Endothelial cell of umbilical vein (primary cell): ENCODE measurements around the gene TPR. TPM values are rescaled to one million over a fixed set of nuclear protein-coding genes. Genes with fewer than 3 reads are reported as not detected.

Experiments
- BruUV-seq: library from RNA; stranded (reverse); fragments of 400-500 nt; replicated peaks from 2 replicates; lab custom pipeline; 2021; lab: Mats Ljungman, UMichigan
- CTCF ChIA-PET: fragments of 300-600, 350-600 bp; sonication (Branson Sonifier 250); formaldehyde crosslinking; loops from one replicate; lab custom pipeline; 2021; ENCODE audit warnings: antibody characterized with exemption, inconsistent platforms; lab: Charles Lee
- POLR2A ChIA-PET: fragments of 300-600, 350-600 bp; sonication (Branson Sonifier 250); formaldehyde crosslinking; loops from one replicate; lab custom pipeline; 2021; ENCODE audit warnings: antibody characterized with exemption, inconsistent platforms; lab: Charles Lee
- DNase-seq: peaks from one replicate; pipeline ENCODE4 v3.0.0-alpha.2; 2011; ENCODE audit warnings: low read depth, low spot score
- FAIRE-seq: peaks from 2 replicates; lab custom pipeline; 2011; peaks lifted over from hg19 to GRCh38; lab: Jason Lieb, UNC
- H2AFZ ChIP-seq: 2 replicates; pipeline ENCODE4 v1.6.0; 2012; ENCODE audit warnings: low read depth, low read length, control low read depth, inconsistent platforms
- H3K27ac ChIP-seq: 2 replicates; pipeline ENCODE4 v1.5.1; 2011; ENCODE audit warnings: low read depth, mild to moderate bottlenecking, control low read depth, low read length, moderate library complexity; ENCODE audit not compliant: insufficient read depth
- H3K27me3 ChIP-seq, 2 experiments: 2 replicates each; pipeline versions ENCODE4 v1.6.0 to v1.6.1; 2011; ENCODE audit warnings: low read length in 2 of 2, mixed read lengths in 1 of 2; ENCODE audit not compliant: control insufficient read depth in 2 of 2, insufficient read depth in 2 of 2
- H3K36me3 ChIP-seq, 2 experiments: 2 replicates in 1 of 2; 3 replicates in 1 of 2; pipeline ENCODE4 v1.5.1; 2011; ENCODE audit warnings: low read length in 2 of 2, mild to moderate bottlenecking in 1 of 2, moderate library complexity in 1 of 2; ENCODE audit not compliant: control insufficient read depth in 2 of 2, insufficient read depth in 2 of 2; ENCODE audit errors: extremely low read depth in 1 of 2
- H3K4me1 ChIP-seq: 3 replicates; pipeline ENCODE4 v1.5.1; 2011; ENCODE audit warnings: mild to moderate bottlenecking, low read length; ENCODE audit not compliant: control insufficient read depth, insufficient read depth; ENCODE audit errors: extremely low read depth
- H3K4me2 ChIP-seq: 2 replicates; pipeline ENCODE4 v1.6.1; 2011; ENCODE audit warnings: low read length, control low read depth, mixed read lengths; ENCODE audit not compliant: insufficient read depth
- H3K4me3 ChIP-seq, 3 experiments: fragments of 200-600 bp in 1 of 3; sonication (generic), shearing (Covaris generic) in 1 of 3; replicated peaks in 1 of 3; 2 replicates each; pipeline ENCODE4 v1.5.1; 2011 to 2016; ENCODE audit warnings: control low read depth in 3 of 3, low read length in 3 of 3, mild to moderate bottlenecking in 2 of 3, inconsistent platforms in 1 of 3, low read depth in 1 of 3, moderate library complexity in 1 of 3; ENCODE audit not compliant: insufficient read depth in 1 of 3
- H3K79me2 ChIP-seq: 2 replicates; pipeline ENCODE4 v1.6.0; 2012; ENCODE audit warnings: low read length, inconsistent platforms; ENCODE audit not compliant: control insufficient read depth, insufficient read depth
- H3K9ac ChIP-seq: replicated peaks from 2 replicates; pipeline ENCODE3; 2011; ENCODE audit warnings: low read length, control low read depth; ENCODE audit not compliant: insufficient read depth; ENCODE audit errors: extremely low read depth
- H3K9me1 ChIP-seq: replicated peaks from 3 replicates; pipeline ENCODE4 v1.6.0; 2011; ENCODE audit warnings: mild to moderate bottlenecking, low read length; ENCODE audit not compliant: control insufficient read depth, insufficient read depth; ENCODE audit errors: extremely low read depth
- H3K9me3 ChIP-seq: replicated peaks from 2 replicates; pipeline ENCODE4 v1.5.1; 2012; ENCODE audit warnings: low read length, inconsistent platforms; ENCODE audit not compliant: control insufficient read depth, insufficient read depth
- H4K20me1 ChIP-seq: replicated peaks from 2 replicates; pipeline ENCODE3; 2011; ENCODE audit warnings: mild to moderate bottlenecking, low read length; ENCODE audit not compliant: control insufficient read depth, insufficient read depth; ENCODE audit errors: extremely low read depth
- CTCF ChIP-seq, 2 donors: IDR thresholded peaks; 1 replicate in 1 of 2; 2 replicates in 1 of 2; pipeline ENCODE4 v1.5.1; 2011; ENCODE audit warnings: low read length in 2 of 2, mild to moderate bottlenecking in 2 of 2, moderate library complexity in 2 of 2, control low read depth in 1 of 2, inconsistent platforms in 1 of 2, low read depth in 1 of 2; ENCODE audit not compliant: insufficient read depth in 1 of 2; ENCODE audit errors: extremely low read depth in 1 of 2
- EZH2 ChIP-seq: IDR thresholded peaks from 2 replicates; pipeline ENCODE4 v1.6.1; 2012; ENCODE audit warnings: borderline replicate concordance, low read depth, mild to moderate bottlenecking, moderate library complexity, low read length, inconsistent platforms; ENCODE audit not compliant: severe bottlenecking
- FOS ChIP-seq: IDR thresholded peaks from 2 replicates; pipeline ENCODE4 v1.6.1; 2011; ENCODE audit warnings: mild to moderate bottlenecking, low read length, moderate library complexity, borderline replicate concordance; ENCODE audit not compliant: insufficient read depth
- GATA2 ChIP-seq: IDR thresholded peaks from 2 replicates; pipeline ENCODE4 v1.7.0; 2011; ENCODE audit warnings: low read depth, mild to moderate bottlenecking, moderate library complexity, mixed read lengths, low read length; ENCODE audit not compliant: insufficient read length, insufficient read depth
- JUN ChIP-seq: IDR thresholded peaks from 2 replicates; pipeline ENCODE4 v1.6.1; 2011; ENCODE audit warnings: borderline replicate concordance, low read depth; ENCODE audit not compliant: insufficient read length, insufficient read depth
- MAX ChIP-seq: IDR thresholded peaks from 2 replicates; pipeline ENCODE4 v1.6.1; 2011; ENCODE audit not compliant: insufficient read depth, insufficient read length
- MYC ChIP-seq: IDR thresholded peaks from one replicate; pipeline ENCODE4 v1.6.1; 2011; ENCODE audit warnings: mild to moderate bottlenecking, low read depth, low read length
- POLR2A ChIP-seq: IDR thresholded peaks from 2 replicates; pipeline ENCODE4 v1.6.1; 2012; ENCODE audit warnings: low read depth, mild to moderate bottlenecking, control low read depth, low read length
- POLR2AphosphoS5 ChIP-seq: IDR thresholded peaks from 2 replicates; pipeline ENCODE4 v1.6.1; 2012; ENCODE audit warnings: low read depth, mild to moderate bottlenecking, control low read depth, low read length, moderate library complexity; ENCODE audit not compliant: insufficient read depth
- dilution Hi-C: fragments of 300-500 bp; cut with MboI; formaldehyde crosslinking; loops from one replicate; pipeline ENCODE4 v1.15.0; 2019; ENCODE audit warnings: low sequenced_read_pairs; ENCODE audit not compliant: extremely low pct_ligation_motif_present
- intact Hi-C: fragments of 100-400 bp; cut with micrococcal nuclease; formaldehyde crosslinking; loops from one replicate; pipeline ENCODE4 v1.10.0; 2022
- polyA plus RNA-seq, 4 experiments: library from polyadenylated mRNA; depleted of rRNA in 3 of 4; stranded (reverse) in 3 of 4; unstranded in 1 of 4; fragments of >200 nt; gene quantifications; 2 replicates each; pipeline versions ENCODE4 v1.2.1 to v1.2.3, GENCODE V29; 2011 to 2012; ENCODE audit warnings: missing spikeins in 1 of 4
- total RNA-seq: library from RNA; stranded (reverse); gene quantifications from 2 replicates; pipeline ENCODE4 v1.2.3, GENCODE V29; 2021

TPR gene
- total and polyA plus RNA-seq, 2 donors (not counting 3 experiments of a cell fraction or from before 2014, with no cell fraction given), result 49.4 to 118 TPM

GRCh38 chr1:186307445-186307844 lies 67.6 kb downstream of the TPR start:
- ChIA-PET CTCF (no interaction called here), POLR2A (interaction anchor here (0.7 kb wide), 1 partner anchor 9 kb away, joined by 5 read pairs; no protein-coding TSS in a partner anchor)
- Histone ChIP-seq H3K4me3 (no peak overlapping the region), H3K4me1 (peaks cover 4% of the 10 kb centered on the region), H3K27ac (no peak overlapping the region), H3K9me3 (no peaks in the 10 kb centered on the region), H3K4me2 (no peak overlapping the region), H3K27me3 (no peaks in the 10 kb centered on the region), H3K79me2 (no peaks in the 10 kb centered on the region), H3K36me3 (peaks cover 0 to 4% of the 10 kb centered on the region in 2 experiments), H3K9ac (no peak overlapping the region), H4K20me1 (no peaks in the 10 kb centered on the region), H2AFZ (no peak overlapping the region), H3K9me1 (no peaks in the 10 kb centered on the region)
- no peak for FAIRE-seq
- dilution Hi-C loops (no loop called here), intact Hi-C loops (loop anchor here (10.0 kb wide), 1 partner anchor 493 kb away; no protein-coding TSS in a partner anchor)
- BruUV-seq, result no TSS peak
- TF ChIP-seq MYC, result no peak
- TF ChIP-seq POLR2AphosphoS5, result no peak
- TF ChIP-seq CTCF (IDR thresholded peaks at IDR 0.05; ENCODE audit: extremely low read depth in 1 of 2, insufficient read depth in 1 of 2, low read depth in 1 of 2, low read length in 2 of 2), result no peak
- TF ChIP-seq JUN, result no peak
- no peak for DNase-seq

DNA sequence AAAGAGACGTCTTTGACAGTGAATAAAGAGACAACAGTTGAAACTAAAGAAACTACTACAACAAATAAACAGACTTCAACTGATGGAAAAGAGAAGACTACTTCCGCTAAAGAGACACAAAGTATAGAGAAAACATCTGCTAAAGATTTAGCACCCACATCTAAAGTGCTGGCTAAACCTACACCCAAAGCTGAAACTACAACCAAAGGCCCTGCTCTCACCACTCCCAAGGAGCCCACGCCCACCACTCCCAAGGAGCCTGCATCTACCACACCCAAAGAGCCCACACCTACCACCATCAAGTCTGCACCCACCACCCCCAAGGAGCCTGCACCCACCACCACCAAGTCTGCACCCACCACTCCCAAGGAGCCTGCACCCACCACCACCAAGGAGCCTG lies 68.5 kb downstream of the TPR start:
- intact Hi-C loops, result loop anchor here (10.0 kb wide), 1 partner anchor 492 kb away; no protein-coding TSS in a partner anchor
- no TSS peak for BruUV-seq
- Histone ChIP-seq H3K27ac (no peak overlapping the region), H4K20me1 (no peaks in the 10 kb centered on the region), H3K4me1 (peaks cover 4% of the 10 kb centered on the region), H3K4me2 (no peak overlapping the region), H3K27me3 (no peaks in the 10 kb centered on the region), H3K9me3 (no peaks in the 10 kb centered on the region), H3K4me3 (no peak overlapping the region), H3K9me1 (no peaks in the 10 kb centered on the region), H3K36me3 (no peaks in the 10 kb centered on the region), H3K9ac (no peak overlapping the region), H3K79me2 (no peaks in the 10 kb centered on the region), H2AFZ (no peak overlapping the region)
- no peak for DNase-seq
- CTCF ChIA-PET, result no interaction called here
- FAIRE-seq, result no peak
- dilution Hi-C loops, result no loop called here
- POLR2A ChIA-PET, result no interaction called here
- TF ChIP-seq FOS (no peak), POLR2AphosphoS5 (no peak), MYC (no peak), POLR2A (no peak), EZH2 (no peak), JUN (no peak), GATA2 (no peak), MAX (no peak), CTCF (IDR thresholded peaks at IDR 0.05; ENCODE audit: extremely low read depth in 1 of 2, insufficient read depth in 1 of 2, low read depth in 1 of 2, low read length in 2 of 2) (no peak)
